HG02970 (cell line): ENCODE measurements around the gene TMEM196.
"Not testable (repeated sequence)": the region's sequence is repeated elsewhere in the genome, so short reads cannot be mapped to it uniquely, and the experiment has no call there.

Source experiments
- ATAC-seq: cut with Tn5 transposase; IDR thresholded peaks from one replicate; pipeline ENCODE4 v1.9.1; 2021; ENCODE audit warnings: mild to moderate bottlenecking, moderate library complexity, moderate number of reproducible peaks; ENCODE audit not compliant: unreplicated experiment, low FRiP score

Gene TMEM196

GRCh38 chr7:19708397-19709248, 64.8 kb downstream of the TMEM196 start, which contains the start of gene POLR1F:
Gene POLR1F (minus strand): TSS chr7:19709037. CDS start chr7:19709016, 21 bp downstream.
- peak; percentile 99 for ATAC-seq

GRCh38 chr7:19707240-19707639, 66.2 kb downstream of the TMEM196 start:
- no peak for ATAC-seq

GRCh38 chr7:19705663-19706062, 67.8 kb downstream of the TMEM196 start:
- ATAC-seq = no peak

- ATAC-seq = no peak
Measured at GRCh38 chr7:19701471-19701870, 71.9 kb downstream of the TMEM196 start.

GRCh38 chr7:19700936-19701335, 72.5 kb downstream of the TMEM196 start:
- no peak for ATAC-seq

- ATAC-seq = no peak
Measured at GRCh38 chr7:19698331-19698730, 75.1 kb downstream of the TMEM196 start.

GRCh38 chr7:19696926-19697325, 76.5 kb downstream of the TMEM196 start:
- no peak for ATAC-seq

- no peak for ATAC-seq
Measured at GRCh38 chr7:19692111-19692828, 81.1 kb downstream of the TMEM196 start.

- no peak for ATAC-seq
Measured at GRCh38 chr7:19690736-19691135, 82.7 kb downstream of the TMEM196 start.

- not testable (repeated sequence) for ATAC-seq
Measured at GRCh38 chr7:19689130-19689529, 84.3 kb downstream of the TMEM196 start.

GRCh38 chr7:19681596-19681995, 91.8 kb downstream of the TMEM196 start:
- ATAC-seq = no peak

GRCh38 chr7:19677180-19677579, 96.2 kb downstream of the TMEM196 start:
- ATAC-seq = no peak

GRCh38 chr7:19675816-19676215, 97.6 kb downstream of the TMEM196 start:
- ATAC-seq = no peak

- ATAC-seq = no peak
Measured at GRCh38 chr7:19674266-19674960, 99.0 kb downstream of the TMEM196 start.

GRCh38 chr7:19670806-19671205, 102.6 kb downstream of the TMEM196 start:
- no peak for ATAC-seq
